GM19238 (cell line): ENCODE data around the gene CD200R1L.

Experiments used
- DNase-seq: peaks from one replicate; pipeline ENCODE4 v3.0.0; 2011; ENCODE audit warnings: low spot score; ENCODE audit not compliant: insufficient read length

The CD200R1L gene

DNA sequence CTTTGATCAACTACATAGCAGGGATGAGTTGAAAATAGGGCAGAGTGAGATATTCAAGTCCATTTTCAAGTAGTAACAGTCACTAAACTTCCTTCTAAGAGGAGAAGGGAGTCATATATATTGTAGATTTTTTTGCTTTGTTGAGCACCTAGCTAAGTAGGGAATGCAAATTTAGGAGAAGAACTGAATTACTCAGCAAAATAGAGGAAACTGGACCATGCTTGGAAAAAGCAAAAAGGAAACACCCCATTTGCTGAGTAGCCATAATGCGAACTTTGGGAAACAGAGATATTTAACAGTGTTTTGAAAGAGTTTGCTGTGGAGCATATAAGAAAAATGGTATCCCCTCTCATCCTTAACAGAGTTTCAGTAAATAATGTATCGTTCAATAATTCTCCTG, 54.9 kb downstream of the CD200R1L start:
- no peak for DNase-seq

DNA sequence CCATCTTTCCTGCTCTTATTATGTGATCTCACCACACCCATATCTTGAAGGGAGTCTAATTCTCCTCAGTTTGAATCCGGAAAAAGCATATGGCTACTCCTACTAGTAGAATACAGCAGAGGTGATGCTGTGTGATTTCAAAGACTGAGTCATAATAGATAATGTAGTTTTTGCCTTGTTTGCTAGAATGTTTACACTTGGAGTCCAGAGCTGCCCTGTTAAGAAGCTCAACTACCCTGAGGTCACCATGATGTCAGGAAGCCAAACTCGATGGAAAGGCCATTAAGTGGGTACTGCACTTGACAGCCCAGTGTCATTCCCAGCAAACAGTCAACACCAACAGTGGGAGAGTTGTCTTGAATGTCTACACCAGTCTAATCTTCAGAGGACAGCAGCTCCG, 56.9 kb downstream of the CD200R1L start:
- no peak for DNase-seq

DNA sequence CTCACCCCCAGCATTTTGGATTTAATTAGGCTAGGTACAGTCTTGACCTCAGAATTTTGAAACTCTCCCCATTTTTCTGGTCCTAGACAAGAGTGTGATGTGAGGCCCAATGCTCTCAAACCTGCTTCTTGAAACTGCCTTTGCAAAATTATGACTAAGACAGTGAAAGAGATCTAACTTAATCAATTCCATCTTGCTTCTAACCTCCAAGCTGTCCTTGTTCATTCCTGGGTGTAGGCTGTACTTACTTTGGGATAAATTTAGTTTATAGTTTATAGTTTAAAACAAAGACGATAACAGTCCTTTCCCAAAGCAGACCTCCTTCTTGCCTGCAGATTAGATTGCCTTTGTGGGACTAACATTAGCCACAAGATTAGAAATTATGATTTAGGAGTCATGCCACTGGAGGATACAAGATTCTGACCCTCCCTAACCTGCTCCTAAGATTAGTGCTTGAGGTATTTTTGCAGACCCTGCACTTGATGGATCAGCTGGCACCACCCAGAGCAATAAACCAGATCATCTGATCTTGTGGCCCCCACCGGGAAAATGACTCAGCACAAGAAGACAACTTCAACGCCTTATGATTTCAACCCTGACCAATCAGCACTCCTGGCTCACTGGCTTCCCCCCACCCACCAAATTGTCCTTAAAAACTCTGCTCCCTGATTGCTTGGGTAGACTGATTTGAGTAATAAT, 59.6 kb downstream of the CD200R1L start:
- DNase-seq: no peak

DNA sequence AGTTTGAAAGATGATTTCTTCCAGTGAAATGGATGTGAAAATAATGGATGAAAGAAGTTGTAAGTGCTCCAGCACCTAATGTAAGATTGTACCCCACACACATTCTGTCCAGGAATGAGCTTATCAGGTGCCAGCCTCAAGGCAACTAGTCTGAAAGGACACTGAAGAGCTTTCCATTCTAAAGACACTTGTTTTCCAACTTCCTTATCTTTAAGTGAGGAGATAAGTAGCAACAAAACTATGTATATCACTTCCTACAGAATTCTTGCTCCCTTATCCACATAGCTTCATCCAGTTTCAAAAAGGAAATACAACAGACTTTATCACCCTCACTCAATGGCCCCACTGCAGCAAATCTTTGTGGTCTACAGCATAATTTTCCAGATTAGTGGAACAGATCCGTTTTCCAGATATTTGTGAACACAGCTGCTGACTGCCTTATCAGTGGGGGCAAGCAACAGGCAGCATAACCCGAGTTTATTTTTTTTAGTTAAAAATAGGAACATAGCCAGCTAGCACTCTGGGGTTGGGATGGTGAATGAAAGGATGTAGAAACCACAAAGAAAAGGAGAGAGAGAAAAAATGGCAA, 60.6 kb downstream of the CD200R1L start:
- no peak for DNase-seq

DNA sequence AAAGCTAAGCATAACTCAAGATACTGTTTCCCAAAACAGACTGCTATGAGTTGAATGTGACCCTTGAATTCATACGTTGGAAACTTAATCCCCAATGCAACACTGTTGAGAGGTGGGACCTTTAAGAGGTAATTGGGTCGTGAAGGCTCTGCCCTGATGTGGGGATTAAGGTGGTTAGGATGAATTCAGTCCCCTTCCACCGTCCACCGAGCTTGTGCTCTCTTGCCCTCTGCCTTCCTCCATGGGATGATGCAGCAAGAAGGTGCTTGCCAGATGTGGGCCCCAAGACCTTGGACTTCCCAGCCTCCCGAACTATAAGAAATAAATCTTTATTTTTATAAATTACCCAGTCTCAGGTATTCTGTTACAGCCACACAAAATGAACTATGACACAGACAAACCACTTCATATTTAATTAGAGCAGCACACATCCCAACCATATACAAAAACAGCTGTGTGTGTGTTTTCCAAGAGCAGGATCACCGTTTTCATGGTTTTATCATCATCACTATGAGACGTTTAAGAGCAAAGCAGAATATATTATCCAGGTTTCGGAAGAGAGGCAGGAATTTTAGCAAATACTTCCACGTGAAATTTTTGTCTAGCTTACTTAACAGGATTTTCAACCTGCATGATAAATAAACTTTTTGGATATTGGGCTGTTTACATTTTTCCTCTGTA, 61.2 kb downstream of the CD200R1L start:
- DNase-seq: no peak

DNA sequence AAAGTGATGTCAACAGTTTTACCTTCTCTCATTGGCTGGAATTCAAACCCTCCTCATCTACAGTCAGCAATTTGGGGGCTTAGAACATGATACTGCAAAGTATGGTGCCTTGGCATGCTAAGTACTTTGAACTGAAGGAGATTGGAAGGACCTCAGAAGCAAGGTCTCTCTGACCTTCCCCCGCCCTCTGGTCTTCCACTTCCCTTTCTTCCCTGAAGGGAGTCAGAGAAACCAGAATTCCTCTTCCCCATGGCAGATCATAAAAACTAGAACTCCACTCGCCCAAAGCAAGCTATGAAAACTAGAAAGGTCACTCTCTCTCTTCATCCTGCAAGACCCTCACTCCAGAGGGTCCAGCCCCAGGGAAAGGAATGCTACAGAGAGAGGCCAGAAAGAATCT, 64.2 kb downstream of the CD200R1L start:
- DNase-seq: no peak

DNA sequence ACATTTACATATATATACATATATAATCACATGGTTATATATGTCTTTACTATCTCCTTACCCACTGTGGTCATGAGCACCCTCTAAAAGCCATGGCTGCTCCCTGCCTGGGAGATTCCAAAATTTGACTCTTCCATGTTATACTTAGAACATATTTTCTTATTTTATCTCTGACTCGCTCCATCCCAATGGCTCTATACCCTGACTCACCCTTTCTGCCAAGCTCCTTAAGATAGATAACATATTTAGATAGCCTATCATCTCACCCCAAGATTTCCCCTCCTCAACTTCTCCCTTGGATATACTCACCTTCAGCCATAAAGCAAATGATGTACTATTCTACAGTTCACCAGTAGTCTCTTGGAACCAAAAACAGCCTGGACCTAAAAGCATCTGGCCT, 65.1 kb downstream of the CD200R1L start:
- DNase-seq: no peak

DNA sequence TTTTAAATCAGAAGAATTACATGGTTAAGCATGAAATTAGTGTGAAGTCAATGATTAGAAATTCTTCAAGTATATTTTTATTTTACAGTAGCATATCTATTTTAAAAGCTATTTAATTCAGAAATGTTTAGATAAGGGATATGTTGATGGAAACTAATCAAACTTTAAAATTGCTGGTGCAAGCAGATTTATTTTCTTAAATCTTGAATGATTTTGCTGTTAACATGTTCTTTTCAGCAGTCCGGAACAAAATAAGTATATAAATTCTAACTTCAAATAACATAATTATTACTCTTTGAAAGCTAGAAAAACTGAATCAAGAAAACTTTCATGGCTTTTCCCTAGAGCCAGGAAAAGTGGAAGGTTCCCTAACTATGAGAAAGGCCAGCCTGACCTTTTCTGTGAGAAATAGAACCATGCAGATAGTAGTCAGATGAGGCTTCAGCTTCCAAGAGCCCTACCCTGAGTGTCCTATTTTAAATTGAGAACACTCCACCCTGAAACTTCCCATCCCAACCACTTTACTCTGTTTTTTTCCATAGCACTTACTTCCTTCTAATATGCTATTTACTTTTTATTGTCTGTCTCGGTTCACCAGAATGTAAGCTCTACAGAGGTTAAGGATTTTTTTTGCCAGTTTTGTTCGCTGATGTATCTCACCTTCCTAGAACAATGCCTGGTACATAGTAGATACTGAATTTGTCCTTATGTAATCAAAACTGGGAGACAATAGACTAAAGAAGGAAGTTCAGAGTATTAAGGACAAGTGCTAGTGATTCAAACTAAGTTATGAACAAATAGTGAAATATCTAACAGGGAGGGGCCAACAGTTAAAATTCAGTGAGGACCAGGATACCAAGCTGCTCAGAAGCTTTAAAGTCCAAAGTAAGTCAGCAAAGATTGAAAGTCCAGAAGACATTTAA, 66.8 kb downstream of the CD200R1L start:
- DNase-seq: no peak

DNA sequence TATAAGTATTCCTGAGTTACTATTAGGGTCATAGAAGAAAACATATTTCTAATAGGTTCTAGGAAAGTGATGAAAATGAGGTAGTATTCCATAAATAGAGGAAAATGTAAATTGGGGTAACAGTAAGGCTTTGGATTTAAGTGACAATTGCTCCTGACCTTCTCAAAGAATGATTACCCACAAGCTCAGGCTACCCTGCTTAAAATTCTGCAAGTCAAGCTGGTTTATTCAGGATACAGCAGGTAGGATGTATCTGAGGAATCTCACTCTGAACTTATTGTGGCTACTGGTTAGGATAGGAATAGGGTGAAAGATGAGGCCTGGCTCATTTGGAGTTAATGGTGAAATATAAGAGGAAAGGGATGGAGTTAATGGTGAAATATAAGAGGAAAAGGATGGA, 67.7 kb downstream of the CD200R1L start:
- no peak for DNase-seq

DNA sequence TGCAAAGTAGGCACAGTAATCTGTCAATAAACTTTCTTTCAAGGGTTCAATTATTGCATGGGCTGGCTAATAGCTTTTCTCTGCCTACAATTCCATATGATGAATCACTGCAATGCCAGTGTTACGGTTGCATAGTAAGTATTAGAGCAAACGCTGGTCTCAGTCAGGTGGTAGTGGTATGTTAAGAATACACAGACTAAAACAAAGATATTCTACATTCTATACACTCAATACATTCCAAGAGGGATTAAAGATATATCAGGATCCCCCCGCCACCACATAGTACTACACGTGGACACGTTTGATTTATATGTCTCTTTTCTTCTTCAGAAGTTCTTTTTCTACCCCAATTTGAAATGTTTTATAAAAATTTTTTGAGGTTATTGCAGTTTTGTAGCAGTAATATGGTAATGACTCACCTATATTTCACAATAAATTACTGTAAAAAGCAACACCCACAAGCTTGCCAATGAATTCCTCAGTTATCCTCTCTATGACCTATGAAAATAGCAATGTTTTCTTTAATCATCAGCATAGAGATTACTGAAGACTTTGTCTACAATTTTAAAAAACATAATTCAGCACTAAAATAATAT, 68.2 kb downstream of the CD200R1L start:
- no peak for DNase-seq

DNA sequence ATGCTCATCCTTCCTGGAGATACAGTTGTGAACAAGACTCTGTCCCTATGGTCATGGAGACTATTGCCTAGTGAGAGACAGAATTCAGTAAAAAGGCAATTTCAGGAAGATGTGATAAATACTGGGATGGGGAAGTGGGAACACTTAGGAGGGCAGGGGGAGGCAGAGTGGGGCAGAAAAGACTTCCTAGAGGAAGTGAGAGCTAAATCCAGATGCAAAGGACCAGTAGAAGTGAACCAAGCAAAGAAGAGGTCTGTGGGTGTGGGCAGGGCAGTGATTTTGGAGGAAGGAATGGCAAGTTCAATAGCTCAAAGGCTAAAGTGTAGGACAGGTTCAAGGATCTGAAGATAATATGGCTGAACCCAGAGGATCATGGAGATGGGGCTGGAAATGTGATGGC, 68.9 kb downstream of the CD200R1L start:
- no peak for DNase-seq

DNA sequence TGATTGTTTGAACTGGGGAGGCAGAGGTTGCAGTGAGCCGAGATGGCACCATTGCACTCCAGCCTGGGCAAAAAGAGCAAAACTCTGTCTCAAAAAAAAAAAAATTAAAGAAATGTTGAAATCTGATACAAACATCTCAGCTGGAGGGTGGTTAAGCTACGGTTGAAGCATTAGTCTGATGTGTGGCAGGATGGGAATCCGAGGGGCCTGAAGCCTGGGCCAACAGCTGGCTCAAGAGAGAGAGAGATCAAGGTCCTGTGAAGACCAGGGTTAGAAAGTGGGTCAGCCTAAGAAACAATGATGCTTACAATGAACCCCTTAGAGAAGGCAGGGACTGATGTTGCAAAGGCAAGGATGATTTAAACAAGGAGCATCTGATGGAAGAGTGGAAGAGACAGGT, 69.8 kb downstream of the CD200R1L start:
- no peak for DNase-seq

DNA sequence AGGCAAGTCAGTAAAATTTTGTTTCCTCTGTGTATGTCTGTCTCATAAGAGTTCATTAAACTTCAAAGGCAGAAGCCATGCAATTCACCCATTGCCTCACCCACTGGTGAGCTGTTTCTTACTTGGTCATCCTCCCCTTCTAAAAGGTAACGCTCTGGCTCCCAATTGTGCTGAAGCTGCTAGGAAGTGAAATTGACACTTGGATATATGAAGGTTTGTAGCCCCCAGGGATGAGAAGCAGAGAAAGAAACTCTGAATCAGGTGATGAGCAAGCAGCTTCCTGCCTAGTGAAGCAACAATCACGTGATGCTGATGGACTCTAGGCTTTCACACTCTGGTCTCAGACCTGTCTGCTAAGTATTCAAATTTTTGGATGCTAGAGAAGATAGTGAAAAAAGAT, 70.7 kb downstream of the CD200R1L start:
- DNase-seq: no peak

DNA sequence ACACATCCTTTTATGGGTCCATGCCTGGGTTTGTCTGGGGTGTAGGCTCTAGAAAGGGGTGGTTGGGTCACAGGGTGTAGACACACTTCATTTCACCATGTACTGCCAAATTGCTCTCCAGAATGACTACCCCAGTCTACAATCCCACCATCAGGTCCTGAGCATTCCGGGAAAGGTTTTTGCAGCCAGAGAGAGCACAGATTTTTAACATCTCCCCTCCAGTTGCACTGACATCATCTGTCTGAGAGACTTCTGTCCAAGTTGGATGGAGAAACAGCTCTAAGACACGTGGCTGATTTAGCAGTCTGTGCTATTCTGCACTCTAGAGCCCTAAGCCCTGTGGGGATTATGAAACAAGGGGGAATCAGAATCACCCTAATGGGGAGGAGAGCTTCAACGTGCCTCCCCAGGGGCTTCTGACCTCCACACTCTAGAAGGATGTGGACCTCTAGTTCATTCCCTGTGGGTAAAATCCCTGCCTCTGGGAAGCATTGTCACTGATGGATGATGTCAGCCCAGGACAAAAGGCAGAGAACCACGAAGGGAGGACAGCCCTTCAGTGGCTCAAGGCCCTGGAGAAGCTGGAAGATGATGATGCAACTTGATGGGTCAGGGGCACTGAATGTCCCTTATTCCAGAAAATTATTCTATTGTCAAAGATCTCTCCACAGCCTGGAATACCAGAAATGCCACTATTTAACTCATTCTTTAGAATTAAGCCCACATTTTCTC, 71.5 kb downstream of the CD200R1L start:
- no peak for DNase-seq

DNA sequence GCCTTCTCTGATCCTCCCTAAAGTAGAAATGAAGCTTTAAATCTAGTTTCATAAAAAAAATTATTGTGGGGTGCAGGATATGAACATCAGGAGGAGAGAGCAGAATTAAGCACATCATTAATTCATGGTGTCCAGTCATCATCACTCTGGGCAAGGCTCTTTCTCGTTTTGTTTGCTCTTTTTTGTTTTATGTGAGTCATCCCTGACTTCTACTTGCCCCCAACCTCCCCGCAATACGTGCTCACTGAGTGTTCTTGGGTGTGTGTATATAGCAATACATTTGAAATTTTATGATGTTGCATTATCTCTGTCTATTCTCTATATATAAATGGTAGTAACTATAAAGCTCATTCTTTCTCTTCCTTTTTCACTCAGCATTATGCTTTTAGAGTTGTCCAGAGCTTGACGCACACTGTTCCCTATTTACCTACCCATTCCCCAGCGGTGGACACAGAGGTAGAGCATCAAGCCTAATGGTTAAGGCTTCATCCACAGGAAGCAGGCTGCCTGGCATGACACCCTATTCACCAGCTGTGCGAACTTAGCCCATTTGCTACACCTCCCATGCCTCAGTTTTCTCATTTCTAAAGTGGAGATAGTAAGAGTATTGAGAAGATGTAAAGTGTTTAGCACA, 72.3 kb downstream of the CD200R1L start:
- no peak for DNase-seq

DNA sequence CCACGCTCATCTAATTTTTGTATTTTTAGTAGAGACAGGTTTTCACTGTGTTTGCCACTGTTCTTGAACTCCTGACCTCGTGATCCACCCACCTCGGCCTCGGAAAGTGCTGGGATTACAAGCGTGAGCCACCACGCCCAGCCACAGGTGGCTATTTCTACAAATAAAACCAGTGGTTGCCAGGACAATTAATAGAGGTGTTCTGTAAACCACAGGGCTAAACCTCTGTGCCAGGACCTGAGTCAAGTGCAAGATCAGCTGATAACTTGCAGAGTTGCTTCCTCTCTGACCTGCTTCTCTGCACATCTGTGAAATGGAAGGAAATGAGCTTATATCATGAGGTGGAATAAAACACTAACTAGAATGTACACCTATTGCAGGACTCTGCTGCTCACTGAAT, 72.8 kb downstream of the CD200R1L start:
- no peak for DNase-seq

DNA sequence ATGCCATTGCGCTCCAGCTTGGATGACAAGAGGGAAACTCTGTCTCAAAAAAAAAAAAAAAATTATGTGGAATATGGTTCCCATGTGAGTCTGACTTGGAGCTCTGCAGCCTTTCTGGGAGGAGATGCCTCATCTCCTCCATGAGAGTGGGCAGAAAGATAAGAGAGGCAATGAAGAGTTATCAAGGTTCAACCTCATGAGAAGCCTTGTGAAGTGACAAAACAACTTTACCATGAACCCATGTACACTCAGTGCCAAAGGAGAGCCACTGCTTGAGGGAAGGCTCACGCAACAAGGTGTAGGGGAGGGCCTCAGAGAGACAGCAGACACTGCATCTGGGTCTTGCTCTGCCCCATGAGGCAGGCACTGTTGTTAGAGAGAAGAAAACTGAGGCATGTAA, 75.7 kb downstream of the CD200R1L start:
- DNase-seq: no peak

DNA sequence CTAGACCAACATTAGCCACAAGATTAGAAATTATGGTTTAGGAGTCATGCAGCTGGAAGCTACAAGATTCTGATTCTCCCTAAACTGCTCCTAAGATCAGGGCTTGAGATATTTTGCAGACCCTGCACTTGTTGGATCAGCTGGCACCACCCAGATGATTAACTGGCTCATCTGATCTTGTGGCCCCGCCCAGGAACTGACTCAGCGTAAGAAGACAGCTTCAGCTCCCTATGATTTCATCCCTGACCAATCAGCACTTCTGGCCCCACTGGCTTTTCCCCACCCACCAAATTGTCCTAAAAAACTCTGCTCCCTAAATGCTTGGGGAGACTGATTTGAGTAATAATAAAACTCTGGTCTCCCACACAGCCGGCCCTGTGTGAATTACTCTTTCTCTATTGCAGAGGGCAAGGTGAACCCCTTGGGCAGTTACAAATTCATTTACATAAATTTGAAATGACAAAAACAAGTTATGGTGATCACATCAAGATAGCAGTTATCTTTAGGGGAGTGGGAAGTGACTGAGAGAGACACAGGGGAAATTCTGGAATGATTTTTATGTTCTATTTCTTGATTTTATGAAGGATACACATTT, 76.5 kb downstream of the CD200R1L start:
- no peak for DNase-seq

DNA sequence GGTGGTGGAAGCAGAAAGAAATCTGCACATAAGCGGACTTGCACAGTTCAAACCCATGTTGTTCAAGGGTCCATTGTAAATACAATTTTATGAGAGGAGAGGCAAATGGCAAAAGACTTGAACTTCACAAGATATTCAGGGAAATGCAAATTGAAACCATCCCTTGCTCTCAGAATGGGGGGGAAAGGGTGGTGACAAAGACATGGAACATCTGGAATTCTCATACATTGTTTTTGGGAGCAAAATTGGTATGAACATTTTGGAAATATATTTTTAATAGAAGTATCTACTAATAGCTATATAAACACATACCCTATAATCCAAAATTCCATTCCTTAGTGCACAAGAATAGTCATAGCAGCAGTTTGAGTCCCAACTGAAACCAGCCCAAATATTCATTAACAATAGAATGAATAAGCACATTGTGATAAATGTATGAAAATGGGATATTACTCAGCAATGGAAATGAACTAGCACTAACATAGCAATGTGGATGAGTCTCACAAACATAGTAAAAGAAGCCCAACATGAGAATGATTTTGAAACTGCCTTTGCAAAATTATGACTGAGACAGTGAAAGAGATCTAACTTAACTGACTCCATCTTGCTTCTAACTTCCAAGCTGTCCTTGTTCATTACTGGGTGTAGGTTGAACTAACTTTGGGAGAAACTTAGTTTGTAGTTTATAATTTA, 77.2 kb downstream of the CD200R1L start:
- no peak for DNase-seq
